Measurements from ENCODE around the gene TMEM161B.

Gene TMEM161B

GRCh38 chr5:88262116-88262515 lies 6.5 kb downstream of the TMEM161B start:
- TF ChIP-seq RAD21 (IDR thresholded peaks at IDR 0.05; ENCODE audit: low read depth) (no peak), EP300 (IDR thresholded peaks at IDR 0.05; ENCODE audit: borderline replicate concordance) (no peak), MAX (IDR thresholded peaks at IDR 0.05) (no peak), NFIC (IDR thresholded peaks at IDR 0.05) (no peak), TCF12 (IDR thresholded peaks at IDR 0.05; ENCODE audit: low read depth) (no peak), USF1 (IDR thresholded peaks at IDR 0.05) (no peak), CREB1 (IDR thresholded peaks at IDR 0.05; ENCODE audit: low read depth) (no peak), TEAD4 (IDR thresholded peaks at IDR 0.05) (no peak), FOXM1 (IDR thresholded peaks at IDR 0.05; ENCODE audit: borderline replicate concordance, low read depth) (no peak), CEBPB (IDR thresholded peaks at IDR 0.05) (no peak), EGR1 (IDR thresholded peaks at IDR 0.05) (no peak), ZBTB7A (IDR thresholded peaks at IDR 0.05; ENCODE audit: low read depth) (no peak), REST (IDR thresholded peaks at IDR 0.05; ENCODE audit: low read depth) (no peak), YY1 (IDR thresholded peaks at IDR 0.05; ENCODE audit: low read depth) (no peak)

GRCh38 chr5:88258636-88259035 lies 10.0 kb downstream of the TMEM161B start:
- no peak for TF ChIP-seq RAD21 (IDR thresholded peaks at IDR 0.05; ENCODE audit: low read depth)
- no peak for TF ChIP-seq NFIC (IDR thresholded peaks at IDR 0.05)
- no peak for TF ChIP-seq EP300 (IDR thresholded peaks at IDR 0.05; ENCODE audit: borderline replicate concordance)
- no peak for TF ChIP-seq EGR1 (IDR thresholded peaks at IDR 0.05)
- TF ChIP-seq ZBTB7A (IDR thresholded peaks at IDR 0.05; ENCODE audit: low read depth), result no peak
- no peak for TF ChIP-seq REST (IDR thresholded peaks at IDR 0.05; ENCODE audit: low read depth)
- TF ChIP-seq USF1 (IDR thresholded peaks at IDR 0.05), result no peak
- TF ChIP-seq FOXM1 (IDR thresholded peaks at IDR 0.05; ENCODE audit: borderline replicate concordance, low read depth), result no peak
- TF ChIP-seq CREB1 (IDR thresholded peaks at IDR 0.05; ENCODE audit: low read depth), result no peak
- no peak for TF ChIP-seq YY1 (IDR thresholded peaks at IDR 0.05; ENCODE audit: low read depth)
- no peak for TF ChIP-seq TCF12 (IDR thresholded peaks at IDR 0.05; ENCODE audit: low read depth)
- TF ChIP-seq TEAD4 (IDR thresholded peaks at IDR 0.05), result no peak
- TF ChIP-seq TAF1 (IDR thresholded peaks at IDR 0.05; ENCODE audit: low read depth), result no peak
- no peak for TF ChIP-seq MAX (IDR thresholded peaks at IDR 0.05)
- no peak for TF ChIP-seq CEBPB (IDR thresholded peaks at IDR 0.05)

GRCh38 chr5:88256872-88257271 lies 11.8 kb downstream of the TMEM161B start:
- no peak for TF ChIP-seq REST (IDR thresholded peaks at IDR 0.05; ENCODE audit: low read depth)
- TF ChIP-seq NFIC (IDR thresholded peaks at IDR 0.05), result no peak
- no peak for TF ChIP-seq CREB1 (IDR thresholded peaks at IDR 0.05; ENCODE audit: low read depth)
- no peak for TF ChIP-seq TAF1 (IDR thresholded peaks at IDR 0.05; ENCODE audit: low read depth)
- TF ChIP-seq ZBTB7A (IDR thresholded peaks at IDR 0.05; ENCODE audit: low read depth), result no peak
- no peak for TF ChIP-seq USF1 (IDR thresholded peaks at IDR 0.05)
- no peak for TF ChIP-seq EGR1 (IDR thresholded peaks at IDR 0.05)
- TF ChIP-seq TEAD4 (IDR thresholded peaks at IDR 0.05), result no peak
- no peak for TF ChIP-seq TCF12 (IDR thresholded peaks at IDR 0.05; ENCODE audit: low read depth)
- no peak for TF ChIP-seq FOXM1 (IDR thresholded peaks at IDR 0.05; ENCODE audit: borderline replicate concordance, low read depth)
- TF ChIP-seq YY1 (IDR thresholded peaks at IDR 0.05; ENCODE audit: low read depth), result no peak
- TF ChIP-seq CEBPB (IDR thresholded peaks at IDR 0.05), result no peak
- no peak for TF ChIP-seq RAD21 (IDR thresholded peaks at IDR 0.05; ENCODE audit: low read depth)
- TF ChIP-seq MAX (IDR thresholded peaks at IDR 0.05), result no peak

- TF ChIP-seq MAX (IDR thresholded peaks at IDR 0.05) (no peak), TAF1 (IDR thresholded peaks at IDR 0.05; ENCODE audit: low read depth) (no peak), TEAD4 (IDR thresholded peaks at IDR 0.05) (no peak), FOXM1 (IDR thresholded peaks at IDR 0.05; ENCODE audit: borderline replicate concordance, low read depth) (no peak), ZBTB7A (IDR thresholded peaks at IDR 0.05; ENCODE audit: low read depth) (no peak), CREB1 (IDR thresholded peaks at IDR 0.05; ENCODE audit: low read depth) (no peak), USF1 (IDR thresholded peaks at IDR 0.05) (no peak), NFIC (IDR thresholded peaks at IDR 0.05) (no peak), REST (IDR thresholded peaks at IDR 0.05; ENCODE audit: low read depth) (no peak)
Measured at GRCh38 chr5:88256037-88256436, 12.6 kb downstream of the TMEM161B start.
